ENCODE results near the gene KRT24.

Gene KRT24

GRCh38 chr17:40687106-40687505, 16.4 kb downstream of the KRT24 start:
- no peak for DNase-seq

GRCh38 chr17:40686192-40686591, 17.4 kb downstream of the KRT24 start:
- no peak for DNase-seq

- no peak for DNase-seq
Measured at GRCh38 chr17:40680998-40681397, 22.6 kb downstream of the KRT24 start.

GRCh38 chr17:40679523-40679907, 24.0 kb downstream of the KRT24 start:
- no peak for DNase-seq

- no peak for DNase-seq
Measured at GRCh38 chr17:40678902-40679522, 24.5 kb downstream of the KRT24 start.

GRCh38 chr17:40675905-40676304, 27.6 kb downstream of the KRT24 start:
- no peak for DNase-seq

- DNase-seq: no peak
Measured at GRCh38 chr17:40672654-40673053, 30.9 kb downstream of the KRT24 start.

- no peak for DNase-seq
Measured at GRCh38 chr17:40671282-40671681, 32.3 kb downstream of the KRT24 start.

GRCh38 chr17:40666331-40666730, 37.2 kb downstream of the KRT24 start:
- DNase-seq: no peak

GRCh38 chr17:40664582-40665333, 38.8 kb downstream of the KRT24 start, which contains the start of gene KRT222:
Gene KRT222, minus strand, starts transcription at chr17:40665177. Its CDS starts 78 bp downstream, at chr17:40665099.
- DNase-seq: no peak

- no peak for DNase-seq
Measured at GRCh38 chr17:40663252-40663651, 40.3 kb downstream of the KRT24 start.

- no peak for DNase-seq
Measured at GRCh38 chr17:40659911-40660310, 43.6 kb downstream of the KRT24 start.

- DNase-seq: no peak
Measured at GRCh38 chr17:40658396-40658795, 45.2 kb downstream of the KRT24 start.

- DNase-seq: no peak
Measured at GRCh38 chr17:40651939-40652338, 51.6 kb downstream of the KRT24 start.

GRCh38 chr17:40648384-40648968, 55.1 kb downstream of the KRT24 start:
- DNase-seq: peak; percentile 9

All from activated CD4-positive, alpha-beta T cell treated with anti-CD3 and anti-CD28 coated beads for 48 hours (primary cell).